ENCODE data around the gene EPB41L4B.
"Not testable (repeated sequence)": the region's sequence is repeated elsewhere in the genome, so short reads cannot be mapped to it uniquely, and the experiment has no call there.

EPB41L4B gene

GRCh38 chr9:109320742-109321448, at the start of gene EPB41L4B:
TSS of gene EPB41L4B (minus strand) at chr9:109321059. CDS start at chr9:109320446, 613 bp downstream.
- peak; percentile 92 to 94 for DNase-seq

GRCh38 chr9:109369285-109369684, 48.4 kb upstream of the EPB41L4B start:
- no peak for DNase-seq

- no peak for DNase-seq
These were observed 39.9 kb upstream of the EPB41L4B start for GRCh38 chr9:109360771-109361170.

- not testable (repeated sequence) for DNase-seq
These were observed 38.2 kb upstream of the EPB41L4B start for GRCh38 chr9:109358968-109359603.

- no peak for DNase-seq
These were observed 34.9 kb upstream of the EPB41L4B start for GRCh38 chr9:109355564-109356297.

GRCh38 chr9:109354190-109354589, 33.3 kb upstream of the EPB41L4B start:
- no peak for DNase-seq

GRCh38 chr9:109351032-109351431, 30.2 kb upstream of the EPB41L4B start:
- no peak for DNase-seq

GRCh38 chr9:109349421-109349846, 28.6 kb upstream of the EPB41L4B start:
- peak in 1 of 2 experiments; percentile 43 for DNase-seq

- no peak for DNase-seq
These were observed 26.0 kb upstream of the EPB41L4B start for GRCh38 chr9:109346904-109347303.

- no peak for DNase-seq
These were observed 24.0 kb upstream of the EPB41L4B start for GRCh38 chr9:109344866-109345265.

GRCh38 chr9:109342878-109343277, 22.0 kb upstream of the EPB41L4B start:
- DNase-seq: no peak

- no peak for DNase-seq
These were observed 20.7 kb upstream of the EPB41L4B start for GRCh38 chr9:109341561-109341960.

GRCh38 chr9:109340979-109341378, 20.1 kb upstream of the EPB41L4B start:
- not testable (repeated sequence) for DNase-seq

GRCh38 chr9:109336409-109336808, 15.6 kb upstream of the EPB41L4B start:
- no peak for DNase-seq

GRCh38 chr9:109335929-109336328, 15.1 kb upstream of the EPB41L4B start:
- no peak for DNase-seq

- DNase-seq: no peak
These were observed 14.3 kb upstream of the EPB41L4B start for GRCh38 chr9:109335121-109335520.

GRCh38 chr9:109331353-109331752, 10.5 kb upstream of the EPB41L4B start:
- no peak for DNase-seq

- no peak for DNase-seq
These were observed 8.9 kb upstream of the EPB41L4B start for GRCh38 chr9:109329638-109330258.

- DNase-seq: no peak
These were observed 8.2 kb upstream of the EPB41L4B start for GRCh38 chr9:109328978-109329637.

GRCh38 chr9:109325089-109325488, 4.2 kb upstream of the EPB41L4B start:
- no peak for DNase-seq

GRCh38 chr9:109323771-109324170, 2.9 kb upstream of the EPB41L4B start:
- DNase-seq: no peak

- DNase-seq: no peak
These were observed 868 bp upstream of the EPB41L4B start for GRCh38 chr9:109321727-109322126.

GRCh38 chr9:109320331-109320741, 523 bp downstream of the EPB41L4B start:
- DNase-seq: peak in 1 of 2 experiments; percentile 42
